Spleen (tissue), 7 donors: Measurements from ENCODE around the gene KMO.

Experiments used
- CTCF ChIP-seq, 11 experiments: fragments of 200-600 bp in 7 of 11; fragments of 450-650 bp in 4 of 11; sonication (generic) in 4 of 11; IDR thresholded peaks in 8 of 11; conservative IDR thresholded peaks in 3 of 11; 1 replicate in 7 of 11; 2 replicates in 4 of 11; pipeline versions ENCODE4 v1.4.0 to v1.8.0; 2016 to 2021; ENCODE audit warnings: antibody characterized with exemption in 11 of 11, inconsistent platforms in 4 of 11, mild to moderate bottlenecking in 1 of 11
- POLR2A ChIP-seq, 3 donors: fragments of 450-650 bp; IDR thresholded peaks; one replicate each; pipeline ENCODE4 v1.5.1; 2017; ENCODE audit warnings: antibody characterized with exemption in 3 of 3, mild to moderate bottlenecking in 1 of 3
- donor health status: DM: no; HTN: no; CAD: no; lungs with moderate emphysema.
- donor health status: DM: no; HTN: no; CAD: no.
- donor health status: DM: no; HTN: no; CAD: no.

- TF ChIP-seq CTCF (IDR thresholded peaks at IDR 0.05 in 8 of 11, conservative IDR thresholded peaks at IDR 0.05 in 3 of 11), result no peak
- no peak for TF ChIP-seq POLR2A (IDR thresholded peaks at IDR 0.05)
These were observed 57.3 kb downstream of the KMO start for GRCh38 chr1:241589521-241589920.
